HUES6 (cell line): ENCODE measurements around the gene IFNL1.
A peak's percentile ranks its signal among the peaks of the same experiment; 100 is the strongest.
"Not testable (repeated sequence)": the region's sequence is repeated elsewhere in the genome, so short reads cannot be mapped to it uniquely, and the experiment has no call there.

Experiments
- H3K27ac ChIP-seq: 2 replicates; pipeline ENCODE4 v1.7.0; 2013; ENCODE audit warnings: low read depth, mild to moderate bottlenecking, low read length, inconsistent platforms
- H3K27me3 ChIP-seq: 2 replicates; pipeline ENCODE4 v1.6.1; 2013; ENCODE audit warnings: low read length; ENCODE audit not compliant: control insufficient read depth, insufficient read depth
- H3K36me3 ChIP-seq: 2 replicates; pipeline ENCODE4 v1.6.1; 2013; ENCODE audit warnings: low read length; ENCODE audit not compliant: control insufficient read depth, insufficient read depth
- H3K4me1 ChIP-seq: 2 replicates; pipeline ENCODE4 v1.6.1; 2013; ENCODE audit warnings: low read length; ENCODE audit not compliant: control insufficient read depth, insufficient read depth
- H3K4me3 ChIP-seq: 2 replicates; pipeline ENCODE4 v1.5.1; 2013; ENCODE audit warnings: low read depth, low read length
- H3K9ac ChIP-seq: one replicate; pipeline ENCODE4 v1.6.1; 2013; ENCODE audit warnings: mild to moderate bottlenecking, low read length
- H3K9me3 ChIP-seq: 2 replicates; pipeline ENCODE4 v1.6.1; 2013; ENCODE audit warnings: low read depth, low read length; ENCODE audit not compliant: control insufficient read depth, insufficient read depth

IFNL1 gene

DNA sequence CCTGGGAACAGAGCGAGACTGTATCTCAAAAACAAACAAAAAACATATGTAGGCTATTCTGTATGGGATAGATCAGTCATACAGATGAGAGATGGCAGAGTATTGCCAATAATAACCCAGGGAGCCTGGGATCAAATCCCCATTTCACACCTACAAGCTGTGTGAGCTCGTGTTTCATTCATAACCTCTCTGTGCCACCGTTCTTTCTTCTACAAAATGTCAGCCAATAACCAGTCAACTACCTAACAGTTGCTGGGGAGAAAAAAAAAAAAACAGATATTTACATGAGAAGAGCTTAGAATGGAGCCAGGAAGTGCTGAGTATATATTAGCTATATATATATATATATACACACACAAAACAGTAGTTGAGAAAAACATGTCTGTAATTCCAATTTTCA, 34.5 kb upstream of the IFNL1 start:
- H3K36me3 ChIP-seq, result no peaks in the 10 kb centered on the region
- H3K27ac ChIP-seq, result no peak overlapping the region
- no peaks in the 10 kb centered on the region for H3K9me3 ChIP-seq
- peaks cover 54% of the 10 kb centered on the region for H3K27me3 ChIP-seq
- peaks cover 5% of the 10 kb centered on the region for H3K4me1 ChIP-seq
- H3K4me3 ChIP-seq, result no peak overlapping the region
- H3K9ac ChIP-seq, result no peak overlapping the region

DNA sequence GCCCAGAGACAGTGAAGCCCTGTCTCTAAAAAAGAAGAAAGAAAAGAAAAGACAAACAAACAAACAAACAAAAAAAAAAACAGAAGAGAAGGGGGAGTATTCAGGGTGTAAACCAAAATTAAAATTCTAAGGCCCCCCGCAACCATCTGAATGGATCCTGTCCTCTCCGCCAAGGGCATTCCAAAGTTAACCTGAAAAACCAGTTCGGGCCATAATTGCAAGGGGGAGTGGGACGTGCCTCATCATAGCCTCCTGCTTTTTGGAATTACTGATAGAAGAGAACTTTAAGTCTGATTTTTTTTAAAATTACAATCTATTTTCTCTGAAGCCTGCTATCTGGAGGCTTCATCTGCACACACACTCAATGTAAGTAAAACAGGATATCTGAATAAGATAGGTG, 33.7 kb upstream of the IFNL1 start:
- Histone ChIP-seq H3K27me3 (peaks cover 60% of the 10 kb centered on the region), H3K4me1 (peaks cover 5% of the 10 kb centered on the region)

DNA sequence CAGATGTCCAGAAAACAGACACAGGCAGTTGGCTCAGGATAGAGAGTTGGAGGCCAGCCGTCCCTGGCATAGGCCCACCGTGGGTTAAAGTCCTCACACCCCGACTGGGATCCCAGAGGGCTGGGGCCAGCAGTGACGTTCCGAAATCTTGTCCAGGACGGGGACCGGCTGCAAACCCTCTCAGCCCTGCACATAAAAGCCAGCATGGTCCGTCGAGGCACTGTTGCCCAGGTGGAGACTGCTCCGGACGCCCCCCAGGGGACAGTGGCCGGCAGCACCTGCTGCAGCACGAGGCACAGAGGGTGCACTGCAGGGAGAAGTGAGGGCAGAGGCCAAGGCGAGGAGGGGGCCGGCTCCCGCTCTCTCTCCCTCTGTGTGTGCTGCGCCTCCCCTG, 32.3 kb upstream of the IFNL1 start:
- Histone ChIP-seq H3K9me3 (no peaks in the 10 kb centered on the region), H3K4me1 (peaks cover 5% of the 10 kb centered on the region), H3K4me3 (peak overlapping the region; percentile 49), H3K27ac (no peak overlapping the region), H3K36me3 (no peaks in the 10 kb centered on the region), H3K9ac (no peak overlapping the region), H3K27me3 (peaks cover 64% of the 10 kb centered on the region)

More for the DNA sequence above, 33.7 kb upstream of the IFNL1 start:
- Histone ChIP-seq H3K36me3 (no peaks in the 10 kb centered on the region), H3K9ac (no peak overlapping the region), H3K4me3 (no peak overlapping the region), H3K9me3 (no peaks in the 10 kb centered on the region), H3K27ac (no peak overlapping the region)

DNA sequence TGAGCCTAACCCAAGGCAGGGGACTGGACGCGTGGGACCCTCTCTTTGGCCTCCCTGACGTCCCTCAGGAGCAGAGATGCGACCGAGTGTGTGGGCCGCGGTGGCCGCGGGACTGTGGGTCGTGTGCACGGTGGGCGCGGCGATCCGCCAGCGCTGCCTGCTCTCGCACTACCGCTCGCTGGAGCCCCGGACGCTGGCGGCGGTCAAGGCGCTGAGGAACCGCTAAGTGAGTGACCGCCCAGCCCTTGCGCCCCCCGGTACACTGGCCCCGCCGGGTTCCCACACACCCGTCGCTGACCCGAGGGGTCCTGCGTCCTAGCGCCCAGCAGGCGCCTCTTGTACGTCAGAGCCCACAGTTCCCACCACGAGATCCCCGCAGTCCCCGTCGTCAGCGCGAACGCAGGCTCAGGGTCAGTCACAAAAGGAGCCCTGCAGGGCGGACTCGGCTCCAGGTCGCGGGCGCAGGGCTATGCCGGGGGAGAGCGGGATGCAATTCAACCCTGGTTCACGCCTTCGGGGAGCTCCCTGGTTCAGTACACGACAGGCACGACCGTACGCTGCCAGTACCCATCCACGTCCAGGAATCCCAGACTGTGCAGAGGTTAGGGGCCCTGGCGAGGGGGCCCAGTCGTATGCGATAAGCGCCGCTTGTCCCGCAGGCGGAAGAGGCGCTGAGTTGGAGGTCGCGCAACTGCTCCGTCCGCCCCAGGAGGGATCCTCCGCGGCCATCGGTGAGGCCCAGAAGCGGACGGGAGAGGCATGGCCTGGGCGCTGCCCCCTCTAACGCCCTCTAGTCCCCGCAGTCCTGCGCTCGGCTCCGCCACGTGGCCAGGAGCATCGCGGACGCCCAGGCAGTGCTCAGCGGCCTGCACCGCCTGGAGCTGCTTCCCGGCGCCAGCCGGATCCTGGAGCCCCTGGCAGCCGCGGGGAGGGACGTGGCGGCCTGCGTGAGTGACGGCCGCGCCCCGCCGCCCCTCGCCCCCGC, 31.6 kb upstream of the IFNL1 start:
- no peak overlapping the region for H3K27ac ChIP-seq
- H3K36me3 ChIP-seq, result no peaks in the 10 kb centered on the region
- H3K9ac ChIP-seq, result no peak overlapping the region
- H3K4me3 ChIP-seq, result peak overlapping the region; percentile 49
- peaks cover 5% of the 10 kb centered on the region for H3K4me1 ChIP-seq
- H3K9me3 ChIP-seq, result no peaks in the 10 kb centered on the region
- peaks cover 70% of the 10 kb centered on the region for H3K27me3 ChIP-seq

DNA sequence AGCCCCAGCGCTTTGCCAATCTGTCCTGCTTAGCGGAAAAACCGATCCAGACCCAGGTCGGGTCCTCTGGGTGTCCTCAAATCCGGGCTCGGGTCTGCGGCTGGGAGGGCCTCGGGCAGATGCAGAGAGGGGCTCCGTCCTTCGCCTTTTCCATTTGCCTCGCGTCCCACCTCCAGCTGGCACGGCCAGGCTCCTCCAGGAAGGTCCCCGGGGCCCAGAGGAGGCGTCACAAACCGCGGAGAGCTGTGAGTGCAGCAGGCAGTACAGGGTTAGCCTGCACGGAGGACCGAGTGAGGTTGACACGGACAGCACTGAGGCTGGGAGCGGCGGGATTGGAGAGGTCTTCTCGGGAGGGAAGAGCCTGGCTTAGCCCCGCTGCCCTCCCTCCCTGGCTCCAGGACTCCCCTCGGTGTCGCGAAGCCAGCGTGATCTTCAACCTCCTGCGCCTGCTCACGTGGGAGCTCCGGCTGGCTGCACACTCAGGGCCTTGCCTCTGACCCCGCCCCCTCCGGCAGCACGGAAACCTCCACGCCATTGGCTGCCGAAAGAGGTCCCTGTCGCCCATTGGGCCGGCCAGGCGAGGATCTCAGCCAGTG, 30.8 kb upstream of the IFNL1 start:
- Histone ChIP-seq H3K36me3 (no peaks in the 10 kb centered on the region), H3K9me3 (no peaks in the 10 kb centered on the region), H3K27me3 (peaks cover 76% of the 10 kb centered on the region), H3K4me3 (peak overlapping the region; percentile 49), H3K27ac (no peak overlapping the region), H3K4me1 (peaks cover 5% of the 10 kb centered on the region), H3K9ac (no peak overlapping the region)

DNA sequence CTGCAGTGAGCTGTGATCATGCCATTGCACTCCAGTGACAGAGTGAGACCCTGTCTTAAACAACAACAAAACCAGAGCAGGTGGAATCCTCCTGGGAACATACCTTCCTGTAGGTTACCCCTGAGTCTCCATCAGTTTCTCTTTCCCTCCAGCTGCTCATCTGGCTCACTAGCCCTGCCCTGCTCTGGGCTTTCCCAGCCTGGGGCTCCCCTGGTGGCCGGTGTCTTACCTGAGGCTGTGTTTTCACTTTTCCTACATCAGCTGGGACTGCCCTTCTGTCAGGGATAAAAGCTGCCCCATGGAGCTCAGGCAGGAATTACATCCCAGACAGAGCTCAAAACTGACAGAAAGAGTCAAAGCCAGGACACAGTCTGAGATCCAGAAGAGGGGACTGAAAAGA, 28.1 kb upstream of the IFNL1 start, which contains the start of gene IFNL2:
IFNL2 (plus strand) TSS at position 312 of the 400 bp plus-strand sequence. CDS start 173 bp downstream, outside the sequence.
- peaks cover 65% of the 10 kb centered on the region for H3K27me3 ChIP-seq
- H3K4me1 ChIP-seq, H3K9ac ChIP-seq, H3K9me3 ChIP-seq, H3K36me3 ChIP-seq, H3K4me3 ChIP-seq, H3K27ac ChIP-seq: not testable (repeated sequence)

DNA sequence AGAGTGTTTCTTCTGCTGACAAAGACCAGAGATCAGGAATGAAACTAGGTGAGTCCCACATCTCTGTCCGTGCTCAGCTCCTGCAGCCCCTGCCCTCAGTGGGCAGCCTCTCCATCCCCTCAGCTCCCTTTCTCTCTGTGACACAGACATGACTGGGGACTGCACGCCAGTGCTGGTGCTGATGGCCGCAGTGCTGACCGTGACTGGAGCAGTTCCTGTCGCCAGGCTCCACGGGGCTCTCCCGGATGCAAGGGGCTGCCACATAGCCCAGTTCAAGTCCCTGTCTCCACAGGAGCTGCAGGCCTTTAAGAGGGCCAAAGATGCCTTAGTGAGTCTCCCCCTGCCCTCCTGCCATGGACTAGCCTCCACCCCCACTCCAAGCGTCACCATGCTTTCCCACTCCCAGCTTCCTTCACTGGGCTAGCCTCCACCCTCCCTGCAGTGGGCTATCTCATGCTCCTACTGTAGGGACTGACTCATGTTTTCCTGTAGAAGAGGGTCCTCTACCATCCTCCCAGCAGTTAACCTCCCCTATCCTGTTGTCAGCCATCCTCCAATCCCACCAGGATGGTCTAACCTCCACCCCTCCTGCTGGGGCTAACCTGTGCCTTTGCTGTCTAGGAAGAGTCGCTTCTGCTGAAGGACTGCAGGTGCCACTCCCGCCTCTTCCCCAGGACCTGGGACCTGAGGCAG, 27.5 kb upstream of the IFNL1 start:
- H3K27ac ChIP-seq, H3K4me1 ChIP-seq, H3K36me3 ChIP-seq, H3K4me3 ChIP-seq, H3K9me3 ChIP-seq, H3K9ac ChIP-seq: not testable (repeated sequence)
- peaks cover 60% of the 10 kb centered on the region for H3K27me3 ChIP-seq

DNA sequence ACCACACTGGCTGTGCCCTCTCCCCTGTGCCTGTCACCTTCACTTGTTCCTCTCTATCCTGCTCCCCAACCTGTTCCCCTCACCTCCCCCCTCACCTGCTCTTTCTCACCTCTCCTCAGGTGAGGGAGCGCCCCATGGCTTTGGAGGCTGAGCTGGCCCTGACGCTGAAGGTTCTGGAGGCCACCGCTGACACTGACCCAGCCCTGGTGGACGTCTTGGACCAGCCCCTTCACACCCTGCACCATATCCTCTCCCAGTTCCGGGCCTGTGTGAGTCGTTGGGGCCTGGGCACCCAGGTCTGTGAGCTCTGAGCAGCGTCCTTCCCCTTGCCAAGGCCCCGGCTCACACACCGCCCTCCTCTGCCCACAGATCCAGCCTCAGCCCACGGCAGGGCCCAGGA, 26.8 kb upstream of the IFNL1 start:
- not testable (repeated sequence) for H3K9me3 ChIP-seq, H3K9ac ChIP-seq, H3K36me3 ChIP-seq, H3K27ac ChIP-seq, H3K4me3 ChIP-seq, H3K4me1 ChIP-seq
- peaks cover 53% of the 10 kb centered on the region for H3K27me3 ChIP-seq

DNA sequence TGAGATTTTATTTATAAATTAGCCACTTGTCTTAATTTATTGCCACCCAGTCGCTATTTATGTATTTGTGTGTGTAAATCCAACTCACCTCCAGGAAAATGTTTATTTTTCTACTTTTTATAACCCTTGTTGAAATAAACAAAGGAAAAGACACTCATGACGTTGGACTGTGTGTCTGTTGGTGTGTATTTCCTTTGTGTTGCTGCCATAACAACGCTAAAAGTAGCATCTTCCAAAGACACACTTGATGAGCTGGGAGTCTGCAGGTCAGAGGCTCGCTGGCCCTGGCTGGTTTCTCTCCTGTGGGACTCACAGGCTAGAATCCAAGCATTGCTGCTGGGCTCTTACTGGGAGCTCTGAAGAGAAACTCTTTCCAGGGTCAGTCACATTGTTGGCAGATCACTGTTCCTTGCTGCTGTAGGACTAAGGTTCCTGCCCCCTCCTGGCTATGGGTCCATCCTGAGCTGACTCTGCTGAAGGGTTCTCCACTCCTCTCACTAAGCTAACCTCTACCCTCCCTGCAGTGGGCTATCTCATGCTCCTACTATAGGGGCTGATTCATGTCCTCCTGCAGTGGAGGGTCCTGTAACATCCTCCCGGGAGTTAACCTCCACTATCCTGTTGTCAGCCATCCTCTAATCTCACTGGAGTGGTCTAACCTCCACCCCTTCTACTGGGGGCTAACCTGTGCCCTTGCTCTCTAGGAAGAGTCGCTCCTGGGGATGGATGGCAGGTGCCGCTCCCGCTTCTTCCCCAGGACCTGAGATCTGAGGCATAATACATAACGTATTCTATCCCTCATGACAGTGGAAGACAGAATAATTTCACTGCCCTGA, 26.0 kb upstream of the IFNL1 start:
- Histone ChIP-seq H3K27me3 (peaks cover 48% of the 10 kb centered on the region), H3K9ac (no peak overlapping the region), H3K9me3 (no peaks in the 10 kb centered on the region)

DNA sequence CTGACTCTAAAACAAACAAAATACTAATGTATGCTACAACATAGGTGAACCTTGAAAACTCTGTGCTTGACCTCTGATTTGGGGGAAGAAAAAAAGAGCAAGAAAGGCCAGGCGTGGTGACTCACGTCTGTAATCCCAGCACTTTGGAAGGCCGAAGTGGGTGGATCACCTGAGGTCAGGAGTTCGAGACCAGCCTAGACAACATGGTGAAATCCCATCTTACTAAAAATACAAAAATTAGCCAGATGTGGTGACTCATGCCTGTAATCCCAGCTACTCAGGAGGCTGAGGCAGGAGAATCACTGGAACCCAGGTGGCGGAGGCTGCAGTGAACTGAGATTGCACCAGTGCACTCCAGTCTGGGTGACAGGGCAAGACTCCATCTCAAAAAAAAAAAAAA, 22.3 kb upstream of the IFNL1 start:
- peaks cover 50% of the 10 kb centered on the region; the same call in 1 of the 2 replicates for H3K27me3 ChIP-seq
- H3K27ac ChIP-seq, H3K4me1 ChIP-seq, H3K9ac ChIP-seq, H3K9me3 ChIP-seq, H3K36me3 ChIP-seq, H3K4me3 ChIP-seq: not testable (repeated sequence)

More for the DNA sequence above, 26.0 kb upstream of the IFNL1 start:
- H3K4me3 ChIP-seq, result no peak overlapping the region
- peaks cover 4% of the 10 kb centered on the region for H3K4me1 ChIP-seq
- no peaks in the 10 kb centered on the region for H3K36me3 ChIP-seq
- H3K27ac ChIP-seq, result no peak overlapping the region
